GM12878 (cell line): ENCODE results near the gene SLC6A17. TPM values are rescaled to one million over a fixed set of nuclear protein-coding genes. Genes with fewer than 3 reads are reported as not detected.

Experiments used
- ATAC-seq: fragments of 200-7000 bp; cut with Tn5 transposase; 3 replicates; pipeline ENCODE4 v1.9.1; 2020; ENCODE audit warnings: mild to moderate bottlenecking, moderate library complexity
- BruUV-seq: library from RNA; stranded (reverse); fragments of 400-500 nt; replicated peaks from 2 replicates; lab custom pipeline; 2021; lab: Mats Ljungman, UMichigan
- CTCF ChIA-PET: fragments of 300-600 bp; sonication (Branson Sonifier 250); formaldehyde crosslinking; extraction: SDS; loops from one replicate; lab custom pipeline; 2021; ENCODE audit warnings: inconsistent platforms; lab: Yijun Ruan, JAX
- POLR2A ChIA-PET: fragments of 350-600 bp; formaldehyde crosslinking; extraction: SDS; loops from one replicate; lab custom pipeline; 2021; ENCODE audit warnings: inconsistent platforms; lab: Charles Lee
- RAD21 ChIA-PET: fragments of 300-600 bp; sonication (Branson Sonifier 250); formaldehyde crosslinking; loops from one replicate; lab custom pipeline; 2023; ENCODE audit warnings: antibody characterized with exemption; ENCODE audit not compliant: unreplicated experiment; lab: Charles Lee
- SMC1A ChIA-PET: fragments of 300-600 bp; sonication (Branson Sonifier 250); formaldehyde crosslinking; loops from one replicate; lab custom pipeline; 2023; ENCODE audit not compliant: unreplicated experiment, uncharacterized antibody; lab: Charles Lee
- DNase-seq: peaks from one replicate; pipeline ENCODE4 v3.0.0-alpha.2; 2011; ENCODE audit warnings: low read depth, low spot score
- FAIRE-seq: peaks from 3 replicates; lab custom pipeline; 2011; peaks lifted over from hg19 to GRCh38; lab: Jason Lieb, UNC
- H2AFZ ChIP-seq: 2 replicates; pipeline ENCODE4 v1.6.0; 2011; ENCODE audit warnings: low read depth, low read length, control low read depth; ENCODE audit not compliant: control insufficient read depth
- H3K27ac ChIP-seq: 2 replicates; pipeline ENCODE4 v1.5.1; 2011; ENCODE audit warnings: control low read depth; ENCODE audit not compliant: control insufficient read depth, insufficient read depth
- H3K27me3 ChIP-seq, 2 experiments: replicated peaks in 1 of 2; 2 replicates each; pipeline versions ENCODE4 v1.6.0 to v1.6.1; 2011; ENCODE audit warnings: low read length in 1 of 2; ENCODE audit not compliant: control insufficient read depth in 2 of 2, insufficient read depth in 2 of 2
- H3K36me3 ChIP-seq, 2 experiments: 2 replicates each; pipeline ENCODE4 v1.5.1; 2011; ENCODE audit warnings: low read length in 1 of 2; ENCODE audit not compliant: control insufficient read depth in 2 of 2, insufficient read depth in 2 of 2
- H3K4me1 ChIP-seq: 2 replicates; pipeline ENCODE4 v1.6.1; 2011; ENCODE audit warnings: mild to moderate bottlenecking, low read length, moderate library complexity, mixed read lengths; ENCODE audit not compliant: control insufficient read depth, insufficient read depth
- H3K4me2 ChIP-seq: 2 replicates; pipeline ENCODE4 v1.6.0; 2011; ENCODE audit warnings: control low read depth; ENCODE audit not compliant: control insufficient read depth, insufficient read depth
- H3K4me3 ChIP-seq: fragments of 200-600 bp; sonication (generic); 2 replicates; pipeline ENCODE4 v1.5.1; 2016
- H3K79me2 ChIP-seq: 2 replicates; pipeline ENCODE4 v1.6.0; 2011; ENCODE audit warnings: low read length; ENCODE audit not compliant: control insufficient read depth, insufficient read depth
- H3K9ac ChIP-seq: 2 replicates; pipeline ENCODE4 v1.8.0; 2011; ENCODE audit warnings: low read length, control low read depth, mixed read lengths; ENCODE audit not compliant: control insufficient read depth, insufficient read depth
- H3K9me3 ChIP-seq: replicated peaks from 3 replicates; pipeline ENCODE4 v1.5.1; 2011; ENCODE audit warnings: mild to moderate bottlenecking, low read length; ENCODE audit not compliant: control insufficient read depth, insufficient read depth
- H4K20me1 ChIP-seq: 2 replicates; pipeline ENCODE4 v1.6.0; 2011; ENCODE audit not compliant: control insufficient read depth, insufficient read depth
- BCL11A ChIP-seq: IDR thresholded peaks from 2 replicates; pipeline ENCODE4 v1.6.1; 2011; ENCODE audit warnings: low read depth, low read length
- CHD4 ChIP-seq: fragments of 200-600 bp; sonication (generic); IDR thresholded peaks from 2 replicates; pipeline ENCODE4 v1.6.1; 2016; ENCODE audit warnings: mild to moderate bottlenecking
- GABPA ChIP-seq: IDR thresholded peaks from 2 replicates; pipeline ENCODE4 v1.6.1; 2014; ENCODE audit warnings: antibody characterized with exemption, low read depth, mild to moderate bottlenecking, inconsistent platforms
- HDGF ChIP-seq: fragments of 450-650 bp; IDR thresholded peaks from 2 replicates; pipeline ENCODE4 v1.6.1; 2016; ENCODE audit warnings: antibody characterized with exemption
- MYC ChIP-seq: IDR thresholded peaks from 2 replicates; pipeline ENCODE4 v1.6.1; 2011; ENCODE audit warnings: mild to moderate bottlenecking, low read length, moderate library complexity, inconsistent platforms; ENCODE audit not compliant: insufficient read depth, insufficient replicate concordance, insufficient read length, severe bottlenecking
- RB1 ChIP-seq: fragments of 450-650 bp; formaldehyde crosslinking; IDR thresholded peaks from 2 replicates; pipeline ENCODE4 v1.6.1; 2017; ENCODE audit warnings: mild to moderate bottlenecking, borderline replicate concordance
- RBBP5 ChIP-seq: fragments of 200-600 bp; sonication (generic); conservative IDR thresholded peaks from 2 replicates; pipeline ENCODE4 v1.6.1; 2016
- RELA ChIP-seq: fragments of 450-650 bp; IDR thresholded peaks from 2 replicates; pipeline ENCODE4 v1.8.0; 2014; ENCODE audit warnings: borderline replicate concordance; ENCODE audit not compliant: partially characterized antibody
- RFX5 ChIP-seq: IDR thresholded peaks from 2 replicates; pipeline ENCODE4 v1.6.1; 2011; ENCODE audit warnings: low read depth, low read length, improper control_type of control experiment
- RUNX3 ChIP-seq: IDR thresholded peaks from 2 replicates; pipeline ENCODE4 v1.6.1; 2012; ENCODE audit warnings: low read length, inconsistent platforms
- SMAD1 ChIP-seq: fragments of 450-650 bp; IDR thresholded peaks from 2 replicates; pipeline ENCODE4 v1.6.1; 2018; ENCODE audit warnings: mild to moderate bottlenecking, low read depth; ENCODE audit not compliant: partially characterized antibody
- SRF ChIP-seq, 2 experiments: IDR thresholded peaks; 2 replicates each; pipeline ENCODE4 v1.6.1; 2011; ENCODE audit warnings: low read depth in 2 of 2, low read length in 2 of 2, mild to moderate bottlenecking in 1 of 2, moderate library complexity in 1 of 2
- USF1 ChIP-seq: IDR thresholded peaks from 2 replicates; pipeline ENCODE4 v1.6.1; 2011; ENCODE audit warnings: borderline replicate concordance, low read depth, mild to moderate bottlenecking, moderate library complexity, mixed read lengths, low read length; ENCODE audit not compliant: insufficient read depth; ENCODE audit errors: extremely low read length
- WGBS: methylation state at CpG from one replicate; pipeline ENCODE4 v1.1.6; 2016; ENCODE audit warnings: low lambda C conversion rate; ENCODE audit not compliant: insufficient replicate concordance, insufficient coverage; ENCODE audit errors: missing lambda C conversion rate; 5-methylcytosine and 5-hydroxymethylcytosine counted together
- in situ Hi-C: fragments of 300-500 bp; cut with MboI; formaldehyde crosslinking; loops from 9 replicates; pipeline ENCODE4 v1.14.3; 2018; ENCODE audit warnings: mixed read lengths
- intact Hi-C: fragments of 100-400 bp; cut with micrococcal nuclease; formaldehyde crosslinking; loops from one replicate; pipeline ENCODE4 v1.14.2; 2022; ENCODE audit not compliant: unreplicated experiment
- polyA plus RNA-seq, 11 experiments: library from polyadenylated mRNA; depleted of rRNA in 4 of 11; unstranded in 6 of 11; stranded (reverse) in 5 of 11; fragments of >200 nt; fragmentation: Nextera tagmentation in 4 of 11; fragmentation: Illumina TruSeq in 1 of 11; extraction: Ambion mirVana in 4 of 11; extraction: Trizol in 1 of 11; gene quantifications; 1 replicate in 1 of 11; 2 replicates in 10 of 11; pipeline versions ENCODE4 v1.2.1 to v1.2.3, GENCODE V29; 2011 to 2016; ENCODE audit warnings: inconsistent platforms in 2 of 11, missing spikeins in 2 of 11, low read depth in 1 of 11
- total RNA-seq, 4 experiments: library from RNA; depleted of rRNA in 3 of 4; stranded (reverse); fragments of >200 nt in 3 of 4; fragmentation: Illumina TruSeq in 1 of 4; extraction: Trizol in 1 of 4; gene quantifications; 2 replicates each; pipeline versions ENCODE4 v1.2.1 to v1.2.3, GENCODE V29; 2013 to 2021

Gene SLC6A17
- total and polyA plus RNA-seq, 10 of the 15 experiments (the other 5 are each of a cell fraction or from before 2014, with no cell fraction given): not detected

GRCh38 chr1:110186558-110186957, 36.3 kb downstream of the SLC6A17 start:
- DNase-seq (no peak), FAIRE-seq (no peak), ATAC-seq (no peak)
- Histone ChIP-seq H3K36me3 (no peaks in the 10 kb centered on the region), H3K27me3 (peaks cover 0 to 3% of the 10 kb centered on the region in 2 experiments; a peak in 2 of 4 replicates), H4K20me1 (no peaks in the 10 kb centered on the region), H3K27ac (no peak overlapping the region), H3K9ac (no peak overlapping the region), H3K4me2 (no peak overlapping the region), H3K4me1 (no peaks in the 10 kb centered on the region), H3K9me3 (no peaks in the 10 kb centered on the region), H3K4me3 (no peak overlapping the region), H2AFZ (no peak overlapping the region), H3K79me2 (no peaks in the 10 kb centered on the region)
- intact Hi-C loops: no loop called here
- WGBS: 0% methylated on average over 5 of the region's 5 CpGs
- POLR2A ChIA-PET: no interaction called here
- RAD21 ChIA-PET: no interaction called here
- SMC1A ChIA-PET: interaction anchor here (1.0 kb wide), 1 partner anchor 18 kb away, joined by 3 read pairs; no protein-coding TSS in a partner anchor
- no TSS peak for BruUV-seq
- TF ChIP-seq MYC (no peak), CHD4 (no peak), RB1 (no peak), SRF (IDR thresholded peaks at IDR 0.05; ENCODE audit: low read depth in 2 of 2, low read length in 2 of 2) (no peak), RELA (no peak), USF1 (no peak), RFX5 (no peak), GABPA (no peak), BCL11A (no peak), RUNX3 (no peak), RBBP5 (no peak), SMAD1 (no peak), HDGF (no peak)
- in situ Hi-C loops: no loop called here
- CTCF ChIA-PET: interaction anchor here (0.8 to 2.7 kb wide), 5 partner anchors 10 to 309 kb away, joined by 3 to 7 read pairs (median 6); no protein-coding TSS in a partner anchor
